NCI-H524 (cell line): Measurements from ENCODE around the gene EIF2B2.

Source experiments
- DNase-seq, 2 experiments: peaks; one replicate each; lab custom pipeline; 2025; lab: John Stamatoyannopoulos, UW

EIF2B2 gene

GRCh38 chr14:74974364-74975058, 28.2 kb upstream of the EIF2B2 start:
- DNase-seq = peak in 1 of 2 experiments; percentile 54

GRCh38 chr14:74975059-74975810, 27.5 kb upstream of the EIF2B2 start:
- DNase-seq = no peak

GRCh38 chr14:74976264-74977113, 26.2 kb upstream of the EIF2B2 start:
- no peak for DNase-seq

GRCh38 chr14:74977164-74977900, 25.4 kb upstream of the EIF2B2 start:
- no peak for DNase-seq

GRCh38 chr14:74977901-74978385, 24.8 kb upstream of the EIF2B2 start:
- no peak for DNase-seq

- DNase-seq = peak; percentile 22 to 36
Measured at GRCh38 chr14:74978416-74978947, 24.2 kb upstream of the EIF2B2 start.

- no peak for DNase-seq
Measured at GRCh38 chr14:74979029-74979428, 23.7 kb upstream of the EIF2B2 start.

- DNase-seq = peak; percentile 98 to 100
Measured at GRCh38 chr14:74979442-74980397, 23.0 kb upstream of the EIF2B2 start.

- peak; percentile 73 to 77 for DNase-seq
Measured at GRCh38 chr14:74980398-74980730, 22.4 kb upstream of the EIF2B2 start.

GRCh38 chr14:74980731-74981461, 21.8 kb upstream of the EIF2B2 start:
- peak; percentile 87 to 91 for DNase-seq

- DNase-seq = no peak
Measured at GRCh38 chr14:74981462-74981782, 21.3 kb upstream of the EIF2B2 start.

GRCh38 chr14:74981833-74982232, 20.9 kb upstream of the EIF2B2 start:
- no peak for DNase-seq

- DNase-seq = no peak
Measured at GRCh38 chr14:74982661-74983060, 20.1 kb upstream of the EIF2B2 start.

- DNase-seq = no peak
Measured at GRCh38 chr14:74983343-74983742, 19.4 kb upstream of the EIF2B2 start.

- no peak for DNase-seq
Measured at GRCh38 chr14:74984236-74985027, 18.3 kb upstream of the EIF2B2 start.

GRCh38 chr14:74985028-74985310, 17.8 kb upstream of the EIF2B2 start:
- no peak for DNase-seq

- DNase-seq = no peak
Measured at GRCh38 chr14:74985806-74986205, 16.9 kb upstream of the EIF2B2 start.

GRCh38 chr14:74988131-74988530, 14.6 kb upstream of the EIF2B2 start:
- no peak for DNase-seq

- DNase-seq = no peak
Measured at GRCh38 chr14:74988993-74989392, 13.7 kb upstream of the EIF2B2 start.
